ENCODE data around the gene STK10. TPM values are rescaled to one million over a fixed set of nuclear protein-coding genes. Genes with fewer than 3 reads are reported as not detected.

STK10 gene
- total RNA-seq, 1 donor from 2014 or later: 12.6 TPM

DNA sequence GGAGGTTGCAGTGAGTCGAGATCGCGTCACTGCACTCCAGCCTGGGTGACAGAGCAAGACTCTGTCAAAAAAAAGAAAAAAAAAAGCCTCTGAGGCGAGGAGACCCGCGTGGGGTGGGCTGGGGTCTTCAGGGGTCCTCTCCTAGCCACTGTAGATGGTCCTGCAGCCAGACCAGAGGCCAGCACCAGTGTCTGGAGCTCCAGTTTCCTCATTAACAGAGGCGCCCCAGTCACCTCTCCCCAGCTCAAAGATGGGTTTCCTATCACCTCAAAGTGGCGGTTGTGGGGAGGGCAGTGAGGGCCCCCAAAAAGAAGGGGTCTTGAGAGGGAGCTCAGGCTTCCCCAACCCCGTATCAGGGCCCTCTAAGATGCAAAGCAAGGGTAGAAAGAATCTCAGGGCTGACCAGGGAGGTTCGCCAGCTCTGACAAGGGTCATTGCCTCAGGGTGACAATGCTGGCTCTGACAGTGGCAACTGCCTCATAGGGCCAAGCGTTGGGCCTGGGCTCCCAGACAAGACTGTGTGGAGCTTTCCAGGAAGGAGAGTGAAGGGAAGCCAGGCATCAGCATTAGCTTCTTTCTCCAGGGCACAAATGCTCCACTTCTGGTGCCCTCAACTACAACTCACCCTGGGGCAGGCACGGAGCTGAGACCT lies 15.0 kb downstream of the STK10 start:
- Histone ChIP-seq H3K4me3 (ENCODE audit: low read depth, low read length) (no peak overlapping the region), H3K36me3 (ENCODE audit: control insufficient read depth, insufficient read depth, low read length) (no peaks in the 10 kb centered on the region), H3K27me3 (ENCODE audit: control insufficient read depth, insufficient read depth, low read length) (no peaks in the 10 kb centered on the region)
- DNase-seq (ENCODE audit: low read depth) (no peak), FAIRE-seq (no peak)
- TF ChIP-seq, protein P1, sequence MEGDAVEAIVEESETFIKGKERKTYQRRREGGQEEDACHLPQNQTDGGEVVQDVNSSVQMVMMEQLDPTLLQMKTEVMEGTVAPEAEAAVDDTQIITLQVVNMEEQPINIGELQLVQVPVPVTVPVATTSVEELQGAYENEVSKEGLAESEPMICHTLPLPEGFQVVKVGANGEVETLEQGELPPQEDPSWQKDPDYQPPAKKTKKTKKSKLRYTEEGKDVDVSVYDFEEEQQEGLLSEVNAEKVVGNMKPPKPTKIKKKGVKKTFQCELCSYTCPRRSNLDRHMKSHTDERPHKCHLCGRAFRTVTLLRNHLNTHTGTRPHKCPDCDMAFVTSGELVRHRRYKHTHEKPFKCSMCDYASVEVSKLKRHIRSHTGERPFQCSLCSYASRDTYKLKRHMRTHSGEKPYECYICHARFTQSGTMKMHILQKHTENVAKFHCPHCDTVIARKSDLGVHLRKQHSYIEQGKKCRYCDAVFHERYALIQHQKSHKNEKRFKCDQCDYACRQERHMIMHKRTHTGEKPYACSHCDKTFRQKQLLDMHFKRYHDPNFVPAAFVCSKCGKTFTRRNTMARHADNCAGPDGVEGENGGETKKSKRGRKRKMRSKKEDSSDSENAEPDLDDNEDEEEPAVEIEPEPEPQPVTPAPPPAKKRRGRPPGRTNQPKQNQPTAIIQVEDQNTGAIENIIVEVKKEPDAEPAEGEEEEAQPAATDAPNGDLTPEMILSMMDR (IDR thresholded peaks at IDR 0.05; ENCODE audit: insufficient read depth, low read length, severe bottlenecking): no peak

GRCh38 chr5:172171118-172171517 lies 16.9 kb downstream of the STK10 start:
- H3K36me3 ChIP-seq (ENCODE audit: control insufficient read depth, insufficient read depth, low read length): peaks cover under 1% of the 10 kb centered on the region
- DNase-seq (ENCODE audit: low read depth) (no peak), FAIRE-seq (no peak)
- H3K4me3 ChIP-seq (ENCODE audit: low read depth, low read length): no peak overlapping the region
- no peaks in the 10 kb centered on the region for H3K27me3 ChIP-seq (ENCODE audit: control insufficient read depth, insufficient read depth, low read length)
- TF ChIP-seq, protein P1 (IDR thresholded peaks at IDR 0.05; ENCODE audit: insufficient read depth, low read length, severe bottlenecking): no peak

DNA sequence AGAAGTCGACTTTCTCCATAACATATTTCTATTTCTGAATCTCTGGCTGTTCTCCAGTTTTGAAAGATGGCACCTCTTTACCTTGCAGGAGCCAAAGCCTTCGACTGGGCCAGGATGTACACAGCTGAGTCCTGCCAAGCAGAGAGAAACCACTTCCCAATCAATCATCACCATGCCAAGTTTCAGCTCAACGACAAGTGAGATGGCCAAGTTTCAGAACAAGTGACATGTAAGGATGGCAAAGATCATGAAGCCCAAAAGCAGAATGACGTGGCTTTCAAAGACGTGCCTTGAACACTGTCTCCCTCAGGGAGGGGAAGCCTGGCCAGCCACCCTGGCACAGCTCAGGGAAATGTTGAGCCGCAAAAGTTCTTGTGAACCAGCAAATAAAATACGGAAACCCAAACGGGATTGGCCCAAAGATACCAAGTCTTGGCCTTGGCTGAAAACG lies 17.7 kb downstream of the STK10 start:
- Histone ChIP-seq H3K36me3 (ENCODE audit: control insufficient read depth, insufficient read depth, low read length) (peaks cover 2% of the 10 kb centered on the region), H3K4me3 (ENCODE audit: low read depth, low read length) (no peak overlapping the region), H3K27me3 (ENCODE audit: control insufficient read depth, insufficient read depth, low read length) (no peaks in the 10 kb centered on the region)
- TF ChIP-seq, protein P1 (IDR thresholded peaks at IDR 0.05; ENCODE audit: insufficient read depth, low read length, severe bottlenecking): no peak
- FAIRE-seq (no peak), DNase-seq (ENCODE audit: low read depth) (no peak)

GRCh38 chr5:172169216-172169615 lies 18.8 kb downstream of the STK10 start:
- TF ChIP-seq, protein P1 (IDR thresholded peaks at IDR 0.05; ENCODE audit: insufficient read depth, low read length, severe bottlenecking): no peak
- DNase-seq (ENCODE audit: low read depth) (no peak), FAIRE-seq (no peak)
- H3K4me3 ChIP-seq (ENCODE audit: low read depth, low read length): no peak overlapping the region
- H3K36me3 ChIP-seq (ENCODE audit: control insufficient read depth, insufficient read depth, low read length): peaks cover 2% of the 10 kb centered on the region
- no peaks in the 10 kb centered on the region for H3K27me3 ChIP-seq (ENCODE audit: control insufficient read depth, insufficient read depth, low read length)

GRCh38 chr5:172168311-172168710 lies 19.7 kb downstream of the STK10 start:
- Histone ChIP-seq H3K4me3 (ENCODE audit: low read depth, low read length) (no peak overlapping the region), H3K36me3 (ENCODE audit: control insufficient read depth, insufficient read depth, low read length) (peaks cover 2% of the 10 kb centered on the region), H3K27me3 (ENCODE audit: control insufficient read depth, insufficient read depth, low read length) (no peaks in the 10 kb centered on the region)
- TF ChIP-seq, protein P1 (IDR thresholded peaks at IDR 0.05; ENCODE audit: insufficient read depth, low read length, severe bottlenecking): no peak
- DNase-seq (ENCODE audit: low read depth): no peak
- FAIRE-seq: no peak

DNA sequence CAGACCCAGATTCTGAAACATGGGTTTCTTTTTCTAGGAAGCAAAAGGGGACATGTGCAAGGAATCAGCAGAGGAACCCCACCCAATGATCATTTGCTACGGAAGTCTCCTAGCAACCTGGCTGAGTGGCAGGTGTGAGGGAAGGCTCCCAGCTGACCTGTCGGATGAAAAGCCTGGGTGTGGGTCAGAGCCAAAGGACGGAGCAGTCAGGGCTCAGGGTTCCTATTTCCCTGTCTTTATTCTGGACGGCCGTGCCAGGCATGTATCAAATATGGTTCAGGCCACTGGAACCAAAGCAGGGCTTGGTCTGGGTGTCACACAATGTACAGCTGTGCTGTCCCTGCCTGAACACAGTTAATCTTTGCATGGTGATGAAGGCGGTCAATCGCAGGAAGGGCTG lies 20.1 kb downstream of the STK10 start:
- FAIRE-seq (no peak), DNase-seq (ENCODE audit: low read depth) (no peak)
- TF ChIP-seq, protein P1 (IDR thresholded peaks at IDR 0.05; ENCODE audit: insufficient read depth, low read length, severe bottlenecking): no peak
- no peaks in the 10 kb centered on the region for H3K27me3 ChIP-seq (ENCODE audit: control insufficient read depth, insufficient read depth, low read length)
- H3K4me3 ChIP-seq (ENCODE audit: low read depth, low read length): no peak overlapping the region
- H3K36me3 ChIP-seq (ENCODE audit: control insufficient read depth, insufficient read depth, low read length): peaks cover 2% of the 10 kb centered on the region
